Measurements from ENCODE around the gene PALMD.

The PALMD gene

GRCh38 chr1:99635664-99636063 is 10.2 kb upstream of the PALMD start:
- DNase-seq, result no peak

GRCh38 chr1:99636647-99637175 is 9.2 kb upstream of the PALMD start:
- no peak for DNase-seq

- no peak for DNase-seq
Observed at GRCh38 chr1:99638853-99639252, 7.1 kb upstream of the PALMD start.

- DNase-seq, result no peak
Observed at GRCh38 chr1:99639408-99639807, 6.5 kb upstream of the PALMD start.

- DNase-seq, result no peak
Observed at GRCh38 chr1:99639945-99640344, 6.0 kb upstream of the PALMD start.

- DNase-seq, result no peak
Observed at GRCh38 chr1:99640672-99641071, 5.2 kb upstream of the PALMD start.

GRCh38 chr1:99641558-99641957 is 4.4 kb upstream of the PALMD start:
- no peak for DNase-seq

- DNase-seq, result no peak
Observed at GRCh38 chr1:99642053-99642452, 3.9 kb upstream of the PALMD start.

- DNase-seq, result no peak
Observed at GRCh38 chr1:99643021-99643779, 2.7 kb upstream of the PALMD start.

- no peak for DNase-seq
Observed at GRCh38 chr1:99644279-99645004, 1.5 kb upstream of the PALMD start.

- no peak for DNase-seq
Observed at GRCh38 chr1:99645203-99645602, 710 bp upstream of the PALMD start.

GRCh38 chr1:99646868-99647267 is 955 bp downstream of the PALMD start:
- no peak for DNase-seq

GRCh38 chr1:99647490-99647889 is 1.6 kb downstream of the PALMD start:
- no peak for DNase-seq

- DNase-seq, result no peak
Observed at GRCh38 chr1:99648107-99648506, 2.2 kb downstream of the PALMD start.

- no peak for DNase-seq
Observed at GRCh38 chr1:99650030-99650429, 4.1 kb downstream of the PALMD start.

- no peak for DNase-seq
Observed at GRCh38 chr1:99650773-99651437, 5.0 kb downstream of the PALMD start.

- DNase-seq, result no peak
Observed at GRCh38 chr1:99652881-99653281, 7.0 kb downstream of the PALMD start.

GRCh38 chr1:99655376-99655775 is 9.5 kb downstream of the PALMD start:
- DNase-seq, result no peak

GRCh38 chr1:99656701-99657100 is 10.8 kb downstream of the PALMD start:
- no peak for DNase-seq

- no peak for DNase-seq
Observed at GRCh38 chr1:99657213-99658030, 11.5 kb downstream of the PALMD start.

- DNase-seq, result no peak
Observed at GRCh38 chr1:99658031-99658290, 12.0 kb downstream of the PALMD start.

- DNase-seq, result no peak
Observed at GRCh38 chr1:99659755-99660210, 13.9 kb downstream of the PALMD start.

GRCh38 chr1:99660496-99660895 is 14.6 kb downstream of the PALMD start:
- no peak for DNase-seq
